Keratinocyte (primary cell): ENCODE measurements around the gene MALRD1.

Experiments
- CTCF ChIP-seq, 3 experiments: IDR thresholded peaks in 1 of 3; conservative IDR thresholded peaks in 1 of 3; optimal IDR thresholded peaks in 1 of 3; 2 replicates in 2 of 3; 3 replicates in 1 of 3; pipeline versions ENCODE3 to v1.5.1; 2011; ENCODE audit warnings: low read length in 3 of 3, mild to moderate bottlenecking in 3 of 3, moderate library complexity in 2 of 3, control low read depth in 1 of 3, inconsistent platforms in 1 of 3; ENCODE audit not compliant: insufficient read depth in 2 of 3; ENCODE audit errors: extremely low read depth in 1 of 3
- EZH2 ChIP-seq: IDR thresholded peaks from one replicate; pipeline ENCODE4 v1.6.1; 2012; ENCODE audit warnings: inconsistent platforms, mild to moderate bottlenecking, low read length, moderate library complexity

- TF ChIP-seq EZH2 (no peak), CTCF (optimal IDR thresholded peaks at IDR 0.05 in 1 of 3, IDR thresholded peaks at IDR 0.05 in 1 of 3, conservative IDR thresholded peaks at IDR 0.05 in 1 of 3; ENCODE audit: extremely low read depth in 1 of 3, insufficient read depth in 2 of 3, low read length in 3 of 3) (no peak)
Measured at GRCh38 chr10:19461588-19461987, 413.0 kb downstream of the MALRD1 start.
